ENCODE measurements around the gene SCUBE1. TPM values are rescaled to one million over a fixed set of nuclear protein-coding genes. Genes with fewer than 3 reads are reported as not detected.

SCUBE1 gene
- total and polyA plus RNA-seq, 10 of the 15 experiments (the other 5 are each of a cell fraction or from before 2014, with no cell fraction given), result not detected

- TF ChIP-seq ELK1 (IDR thresholded peaks at IDR 0.05; ENCODE audit: low read depth, low read length) (no peak), CHD1 (IDR thresholded peaks at IDR 0.05; ENCODE audit: low read depth, low read length) (no peak), CHD4 (IDR thresholded peaks at IDR 0.05) (no peak), USF1 (IDR thresholded peaks at IDR 0.05; ENCODE audit: borderline replicate concordance, extremely low read length, insufficient read depth, low read depth, low read length) (no peak), PBX3 (IDR thresholded peaks at IDR 0.05; ENCODE audit: insufficient replicate concordance, low read depth, low read length) (no peak), EP300 (IDR thresholded peaks at IDR 0.05; ENCODE audit: borderline replicate concordance in 1 of 2, control insufficient read depth in 1 of 2, low read depth in 2 of 2, low read length in 2 of 2) (no peak)
Measured at GRCh38 chr22:43319661-43320486, 23.3 kb downstream of the SCUBE1 start (continued).

GRCh38 chr22:43317239-43317638 lies 25.9 kb downstream of the SCUBE1 start:
- 69% methylated on average over 9 of the region's 9 CpGs for WGBS (ENCODE audit: insufficient coverage, insufficient replicate concordance, low lambda C conversion rate, missing lambda C conversion rate)
- no peak overlapping the region for H3K4me3 ChIP-seq
- ATAC-seq (no peak), DNase-seq (ENCODE audit: low read depth, low spot score) (no peak), FAIRE-seq (no peak)
- ChIA-PET RAD21 (ENCODE audit: unreplicated experiment) (no interaction called here), CTCF (no interaction called here), SMC1A (ENCODE audit: uncharacterized antibody, unreplicated experiment) (no interaction called here), POLR2A (no interaction called here)
- H3K9me3 ChIP-seq (replicated peaks; ENCODE audit: control insufficient read depth, insufficient read depth, low read length), result no peaks in the 10 kb centered on the region; the same call in 2 of the 3 replicates
- no peaks in the 10 kb centered on the region for H4K20me1 ChIP-seq (ENCODE audit: control insufficient read depth, insufficient read depth)
- no TSS peak for BruUV-seq (replicated peaks)
- intact Hi-C loops (cut with micrococcal nuclease; ENCODE audit: unreplicated experiment), result no loop called here
- no peak overlapping the region for H3K9ac ChIP-seq (ENCODE audit: control insufficient read depth, insufficient read depth, low read length)
- TF ChIP-seq MYB (IDR thresholded peaks at IDR 0.05; ENCODE audit: borderline replicate concordance, low read depth, low read length), result no peak
- TF ChIP-seq SP1 (IDR thresholded peaks at IDR 0.05; ENCODE audit: low read depth, low read length), result no peak
- TF ChIP-seq EP300 (IDR thresholded peaks at IDR 0.05; ENCODE audit: borderline replicate concordance in 1 of 2, control insufficient read depth in 1 of 2, low read depth in 2 of 2, low read length in 2 of 2), result no peak
- TF ChIP-seq EED (IDR thresholded peaks at IDR 0.05; ENCODE audit: low read depth), result no peak
- TF ChIP-seq PML (IDR thresholded peaks at IDR 0.05; ENCODE audit: low read length), result no peak
- no peak for TF ChIP-seq ZNF384 (IDR thresholded peaks at IDR 0.05; ENCODE audit: borderline replicate concordance, low read depth, low read length)
- TF ChIP-seq POU2F2 (IDR thresholded peaks at IDR 0.05; ENCODE audit: borderline replicate concordance, low read depth, low read length), result no peak
- TF ChIP-seq SIN3A (IDR thresholded peaks at IDR 0.05; ENCODE audit: low read depth, low read length), result no peak
- TF ChIP-seq DPF2 (IDR thresholded peaks at IDR 0.05), result no peak
- in situ Hi-C loops (cut with MboI), result no loop called here
- no peak overlapping the region for H3K27ac ChIP-seq (ENCODE audit: control insufficient read depth, insufficient read depth)
- H3K4me2 ChIP-seq (ENCODE audit: control insufficient read depth, insufficient read depth), result no peak overlapping the region
- H3K27me3 ChIP-seq (replicated peaks in 1 of 2; ENCODE audit: control insufficient read depth in 2 of 2, insufficient read depth in 2 of 2, low read length in 1 of 2), result peaks cover 0 to 2% of the 10 kb centered on the region in 2 experiments; a peak in 3 of 4 replicates
- no peaks in the 10 kb centered on the region for H3K4me1 ChIP-seq (ENCODE audit: control insufficient read depth, insufficient read depth, low read length)
- H3K79me2 ChIP-seq (ENCODE audit: control insufficient read depth, insufficient read depth, low read length), result no peaks in the 10 kb centered on the region
- no peaks in the 10 kb centered on the region for H3K36me3 ChIP-seq (ENCODE audit: control insufficient read depth in 2 of 2, insufficient read depth in 2 of 2, low read length in 1 of 2)
- no peak overlapping the region for H2AFZ ChIP-seq (ENCODE audit: control insufficient read depth, low read depth, low read length)

Measured in GM12878 (cell line).